Measurements from ENCODE around the gene KEL.

Gene KEL

DNA sequence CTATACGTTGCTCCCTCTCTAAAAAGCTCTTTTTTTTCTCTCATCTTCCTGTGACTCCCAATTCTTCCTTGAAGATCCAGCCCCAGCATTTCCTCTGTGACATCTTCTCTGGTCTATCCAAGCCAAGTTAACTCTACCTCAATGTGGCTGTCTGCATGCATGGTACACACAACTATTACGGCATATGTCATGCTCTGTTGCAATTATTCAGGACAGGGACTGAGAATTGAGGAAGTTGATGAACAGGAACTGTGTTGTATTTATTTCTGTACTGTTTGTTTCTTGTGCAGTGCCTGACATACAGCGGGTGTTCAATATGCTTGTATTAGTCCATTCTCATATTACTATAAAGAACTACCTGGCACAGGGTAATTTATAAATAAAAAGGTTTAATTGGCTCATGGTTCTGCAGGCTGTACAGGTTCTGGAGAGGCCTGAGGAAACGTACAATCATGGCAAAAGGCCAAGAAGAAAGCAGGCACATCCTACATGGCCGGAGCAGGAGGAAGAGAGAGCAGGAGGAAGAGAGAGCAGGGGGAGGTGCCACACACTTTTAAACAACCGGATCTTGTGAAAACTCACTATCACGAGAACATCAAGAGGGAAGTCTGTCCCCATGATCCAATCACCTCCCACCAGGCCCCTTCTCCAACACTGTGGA is 34.9 kb downstream of the KEL start:
- DNase-seq (ENCODE audit: low read depth in 2 of 2): no peak

- DNase-seq (ENCODE audit: low read depth in 2 of 2): no peak
Measured at GRCh38 chr7:142925413-142925812, 36.8 kb downstream of the KEL start.

DNA sequence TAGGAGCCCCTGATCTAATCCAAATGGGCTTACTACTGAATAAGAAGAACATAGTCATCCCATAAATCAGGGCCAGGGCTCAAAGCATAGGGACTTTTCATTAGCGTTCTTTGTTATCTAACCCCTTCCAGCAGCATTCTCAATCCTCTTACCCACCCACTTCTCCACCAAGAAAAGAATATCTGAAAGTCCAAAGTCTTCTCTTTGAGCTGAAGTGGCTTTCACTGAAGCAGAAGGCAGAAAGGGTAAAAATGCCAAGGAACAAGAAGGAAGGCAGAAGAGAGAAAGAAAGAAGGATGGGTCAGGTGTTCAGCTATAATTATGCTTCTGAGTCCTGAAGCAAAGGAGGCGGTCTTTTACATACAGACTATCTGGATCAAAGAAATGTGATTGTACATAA is 38.8 kb downstream of the KEL start:
- no peak for DNase-seq (ENCODE audit: low read depth in 2 of 2)

DNA sequence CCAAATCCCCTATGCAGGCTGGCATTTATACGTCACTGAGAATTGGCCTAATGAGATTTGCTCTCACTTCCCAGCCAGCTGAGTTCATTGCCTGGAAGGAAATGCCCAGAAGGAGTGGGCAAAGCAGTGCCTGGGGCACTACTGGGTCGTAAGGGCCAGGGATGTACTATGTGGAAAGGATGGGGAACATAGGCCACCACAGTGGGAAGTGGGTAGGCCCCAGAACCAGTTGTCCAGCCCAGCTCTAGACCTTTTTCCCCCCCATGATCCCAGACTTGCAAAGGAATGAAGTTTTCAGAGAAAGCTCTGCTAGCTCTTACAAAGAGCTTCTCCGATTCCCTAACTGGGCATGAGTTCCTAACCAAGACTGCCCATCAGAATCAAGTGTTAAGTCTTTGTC is 42.5 kb downstream of the KEL start:
- no peak for DNase-seq (ENCODE audit: low read depth in 2 of 2)

- DNase-seq (ENCODE audit: low read depth in 2 of 2): no peak
Measured at GRCh38 chr7:142918901-142919300, 43.3 kb downstream of the KEL start.

DNA sequence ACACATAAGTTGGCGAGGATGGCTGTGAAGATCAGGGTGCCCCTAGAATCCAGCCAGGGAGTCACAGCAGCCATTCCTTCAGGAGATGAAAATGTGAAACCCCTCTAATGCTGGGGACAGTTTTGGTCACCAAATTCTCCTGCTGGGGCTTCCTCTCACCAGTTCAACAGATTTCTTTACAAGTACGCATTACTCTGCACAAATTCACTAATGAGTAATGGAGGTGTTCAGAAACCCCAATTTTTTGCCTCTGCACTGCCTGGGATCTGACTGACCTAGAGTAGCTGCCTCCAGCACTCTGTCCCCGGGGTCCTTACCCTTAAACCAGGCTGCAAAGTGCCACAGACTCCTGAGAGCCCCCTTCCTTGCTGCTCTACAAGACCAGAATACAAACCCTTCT is 44.7 kb downstream of the KEL start:
- no peak for DNase-seq (ENCODE audit: low read depth in 2 of 2)

DNA sequence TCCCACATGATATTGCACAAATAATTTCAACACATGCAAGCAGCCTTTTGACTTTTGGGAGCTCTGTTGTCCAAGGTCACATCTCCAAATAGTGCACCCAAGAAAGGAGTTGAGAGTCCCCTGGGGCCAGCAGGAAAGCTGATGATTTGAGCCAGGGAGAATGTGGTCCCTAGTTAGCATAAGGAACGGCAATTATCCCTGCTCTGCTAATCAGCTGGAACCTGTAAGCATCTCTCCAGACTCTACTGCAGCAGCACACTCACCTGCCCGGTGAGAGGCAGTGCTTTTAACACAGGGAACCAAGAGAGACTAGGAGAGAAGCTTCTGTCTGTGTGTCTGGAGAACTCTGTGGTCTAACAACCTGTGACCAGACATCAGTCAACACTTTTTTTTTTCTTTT is 45.7 kb downstream of the KEL start:
- DNase-seq (ENCODE audit: low read depth in 2 of 2): no peak

DNA sequence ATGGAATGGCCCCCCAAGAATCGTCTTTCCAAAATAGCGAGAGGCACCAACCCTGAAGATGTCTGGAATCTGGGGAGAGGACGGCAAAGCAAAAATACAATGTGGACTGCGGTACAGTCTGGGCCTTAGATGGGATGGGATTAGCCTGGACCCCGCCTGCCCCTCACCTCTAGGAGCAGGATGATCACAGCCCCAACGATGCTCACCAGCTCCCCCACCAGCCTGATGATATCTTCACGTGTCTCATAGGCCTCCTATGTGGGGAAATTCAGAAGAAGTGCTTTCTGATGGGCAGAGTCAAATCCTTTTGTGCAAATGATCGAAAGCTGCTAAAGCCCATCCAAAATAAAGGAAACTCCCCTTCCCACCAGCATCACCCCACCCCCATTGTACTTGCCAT is 46.8 kb downstream of the KEL start:
- no peak for DNase-seq (ENCODE audit: low read depth in 2 of 2)

- DNase-seq (ENCODE audit: low read depth in 2 of 2): no peak
Measured at GRCh38 chr7:142914121-142914520, 48.0 kb downstream of the KEL start.

GRCh38 chr7:142913566-142913965 is 48.6 kb downstream of the KEL start:
- no peak for DNase-seq (ENCODE audit: low read depth in 2 of 2)

GRCh38 chr7:142913051-142913450 is 49.1 kb downstream of the KEL start:
- DNase-seq (ENCODE audit: low read depth in 2 of 2): no peak

- DNase-seq (ENCODE audit: low read depth in 2 of 2): no peak
Measured at GRCh38 chr7:142910481-142910880, 51.7 kb downstream of the KEL start.

DNA sequence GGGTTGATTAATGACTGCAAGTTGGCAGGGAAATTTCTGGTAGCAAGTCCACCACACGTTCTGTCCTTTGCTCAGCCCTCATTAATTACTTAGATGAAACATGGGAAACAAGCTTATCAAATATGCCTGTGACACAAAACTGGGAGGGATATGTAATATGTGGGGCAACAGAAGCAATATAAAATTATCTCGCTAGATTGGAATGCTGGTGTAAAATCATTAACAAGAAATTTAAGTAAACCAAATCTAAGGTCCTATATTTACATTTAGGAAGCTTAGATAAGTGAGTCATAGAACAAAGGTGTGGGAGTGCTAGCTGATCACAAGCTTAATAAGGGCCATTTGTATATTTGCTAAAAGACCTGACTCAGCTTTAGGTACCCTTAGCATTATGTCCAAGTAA is 52.1 kb downstream of the KEL start:
- no peak for DNase-seq (ENCODE audit: low read depth in 2 of 2)

- no peak for DNase-seq (ENCODE audit: low read depth in 2 of 2)
Measured at GRCh38 chr7:142908921-142909890, 53.0 kb downstream of the KEL start.

DNA sequence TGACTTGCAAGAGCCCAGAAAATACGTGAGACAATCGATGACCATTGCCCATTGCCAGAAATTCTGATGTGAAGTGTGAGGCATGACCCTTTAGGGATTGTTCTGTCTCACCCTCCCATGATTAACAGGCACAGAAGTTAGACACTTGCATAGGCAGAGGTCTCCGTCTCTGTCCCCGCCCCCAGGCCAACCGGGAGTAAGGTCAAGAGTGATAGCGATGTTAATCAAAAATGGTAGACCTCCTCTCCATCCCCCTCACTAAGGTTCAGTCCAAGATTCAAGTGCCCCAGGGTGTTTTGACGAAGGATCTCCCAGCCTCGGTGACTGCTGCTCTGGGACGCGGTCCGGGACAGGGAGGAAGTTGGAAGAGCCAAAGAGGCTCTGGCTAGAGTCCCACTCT is 53.9 kb downstream of the KEL start:
- DNase-seq (ENCODE audit: low read depth in 2 of 2): no peak

DNA sequence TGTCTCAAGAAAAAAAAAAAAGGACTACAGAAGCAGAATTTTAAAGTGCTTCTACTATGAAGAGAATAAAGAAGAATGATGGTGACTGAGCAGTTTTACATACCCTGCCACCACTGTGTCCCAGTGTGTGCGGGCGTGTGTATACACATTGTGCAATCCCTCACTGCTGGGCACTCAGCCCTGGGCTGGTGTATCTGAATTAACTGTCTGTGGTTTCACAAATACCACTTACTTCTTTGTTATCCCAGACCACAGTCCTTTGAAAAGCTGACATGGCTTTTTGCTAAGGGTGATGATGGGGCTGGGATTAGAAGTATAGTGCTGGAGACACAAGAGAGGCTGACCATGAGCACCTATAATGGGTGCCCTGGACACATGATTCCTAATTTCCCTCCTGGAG is 55.5 kb downstream of the KEL start:
- no peak for DNase-seq (ENCODE audit: low read depth in 2 of 2)

DNA sequence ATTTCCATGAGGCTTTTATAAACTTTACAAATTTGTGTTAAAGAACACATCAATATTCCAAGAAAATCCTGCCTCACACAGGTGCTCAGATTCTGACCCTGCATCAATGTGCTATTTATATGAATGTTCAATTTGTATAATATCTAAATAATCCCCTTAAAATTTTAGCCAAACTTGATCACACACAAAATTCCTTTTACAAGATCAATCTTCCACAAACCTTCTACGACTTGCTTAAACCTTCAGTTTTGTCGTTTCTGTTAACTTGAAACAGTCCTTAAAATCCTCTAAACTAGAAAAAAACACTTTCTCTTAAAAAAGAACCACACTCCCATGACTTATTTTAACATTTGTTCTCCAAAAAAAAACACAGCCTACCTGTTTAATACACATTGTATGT is 56.4 kb downstream of the KEL start:
- no peak for DNase-seq (ENCODE audit: low read depth in 2 of 2)

DNA sequence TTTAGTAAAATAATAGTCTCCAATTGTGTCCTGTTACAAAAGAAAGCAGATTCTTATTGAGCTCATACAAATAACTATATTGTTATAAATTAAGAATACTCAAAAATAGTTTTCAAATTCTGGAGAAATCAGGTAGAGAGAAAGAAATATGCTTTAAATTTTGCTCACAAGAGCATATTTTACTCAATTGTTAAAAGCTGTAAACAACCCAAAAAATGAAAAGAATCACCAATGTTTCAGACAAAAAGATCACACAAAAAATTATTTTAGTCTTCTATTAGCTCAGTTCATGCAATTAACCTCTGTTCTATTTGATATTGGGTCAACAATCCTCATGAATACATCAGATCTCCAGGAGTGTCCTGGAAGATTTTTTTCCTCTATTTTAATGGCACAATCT is 58.0 kb downstream of the KEL start:
- no peak for DNase-seq (ENCODE audit: low read depth in 2 of 2)

GRCh38 chr7:142901426-142902259 is 60.5 kb downstream of the KEL start:
- no peak for DNase-seq (ENCODE audit: low read depth in 2 of 2)

DNA sequence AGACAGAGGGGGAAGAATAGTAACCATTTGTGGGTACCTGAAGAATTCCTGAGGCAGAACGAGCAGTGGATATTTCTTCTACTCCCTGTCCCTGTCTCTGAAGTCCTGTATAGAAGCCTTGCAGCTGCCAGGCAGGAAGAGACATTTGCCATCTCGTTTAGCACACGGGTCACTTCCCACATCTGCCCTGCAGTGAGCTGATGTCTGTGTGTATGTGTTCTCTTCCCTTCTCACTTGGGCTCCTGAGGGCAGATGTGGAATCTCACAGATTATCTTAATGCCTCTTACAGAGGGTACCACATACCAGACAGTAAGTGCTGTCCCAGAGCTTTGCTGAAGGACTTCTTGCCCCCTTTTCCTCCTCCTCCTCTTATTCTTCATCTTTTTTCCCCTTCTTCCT is 62.5 kb downstream of the KEL start:
- no peak for DNase-seq (ENCODE audit: low read depth in 2 of 2)

DNA sequence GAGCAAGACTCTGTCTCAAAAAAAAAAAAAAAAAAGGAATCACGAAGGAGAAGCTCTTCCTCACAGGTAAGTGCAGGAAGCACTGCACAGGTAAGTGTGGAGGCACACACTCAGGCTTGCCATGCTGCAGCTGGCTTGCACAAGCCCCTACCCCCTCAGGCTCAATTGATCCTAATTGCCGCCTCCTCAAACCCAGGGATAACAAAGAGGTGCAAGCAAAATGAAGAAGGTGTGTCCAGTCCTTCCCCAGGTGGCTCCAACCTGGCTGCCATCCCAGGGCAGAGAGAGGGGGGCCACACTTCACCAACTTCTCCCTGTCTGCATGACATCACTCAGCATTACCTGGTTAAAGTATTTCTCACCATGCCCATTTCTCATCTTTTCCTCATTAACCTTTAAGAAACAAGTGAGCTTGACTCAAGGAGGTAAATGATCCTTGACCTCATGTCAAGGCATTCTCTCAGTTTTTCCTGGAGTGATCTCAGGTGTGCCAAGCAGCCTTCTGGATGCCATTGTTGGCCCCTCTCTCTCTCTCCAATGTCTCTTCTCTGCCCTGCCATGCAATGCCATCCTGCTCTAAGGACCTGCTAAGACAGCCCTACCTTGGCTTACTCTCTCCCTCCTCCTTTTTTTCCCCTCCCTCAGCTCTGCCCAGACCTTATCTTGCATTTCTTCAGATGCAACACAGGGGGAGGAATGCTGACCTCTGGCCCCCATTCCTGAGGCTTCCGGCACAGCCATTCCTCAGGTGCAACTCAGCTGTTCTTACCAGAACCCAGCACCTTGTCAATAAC is 63.6 kb downstream of the KEL start:
- DNase-seq (ENCODE audit: low read depth in 2 of 2): no peak

GRCh38 chr7:142897691-142898090 is 64.5 kb downstream of the KEL start:
- no peak for DNase-seq (ENCODE audit: low read depth in 2 of 2)
